ENCODE results near the gene MRPS10.
A peak's percentile ranks its signal among the peaks of the same experiment; 100 is the strongest.

MRPS10 gene

GRCh38 chr6:42199106-42199981, 18.3 kb downstream of the MRPS10 start:
- DNase-seq (ENCODE audit: low spot score), result no peak
- Histone ChIP-seq H2BK15ac (ENCODE audit: low read length) (no peak overlapping the region), H3K4me1 (ENCODE audit: control insufficient read depth in 2 of 2, insufficient read depth in 1 of 2, low read depth in 1 of 2, low read length in 2 of 2) (no peaks in the 10 kb centered on the region), H3K79me1 (ENCODE audit: low read depth, low read length) (no peaks in the 10 kb centered on the region), H3K36me3 (replicated peaks in 1 of 2; ENCODE audit: control insufficient read depth in 2 of 2, insufficient read depth in 2 of 2, low read length in 2 of 2) (peaks cover 2 to 13% of the 10 kb centered on the region in 2 donors), H2BK12ac (ENCODE audit: low read length) (no peak overlapping the region), H3K4me2 (ENCODE audit: insufficient read depth, low read length, poor library complexity, severe bottlenecking) (no peak overlapping the region), H3K23ac (ENCODE audit: low read depth, low read length, poor library complexity) (no peak overlapping the region), H3K18ac (ENCODE audit: low read length) (no peak overlapping the region), H3K9ac (ENCODE audit: low read depth, low read length, poor library complexity) (no peak overlapping the region), H3K9me3 (replicated peaks in 1 of 2; ENCODE audit: control insufficient read depth in 2 of 2, insufficient read depth in 1 of 2, low read depth in 1 of 2, low read length in 2 of 2) (no peaks in the 10 kb centered on the region), H3K27me3 (ENCODE audit: control insufficient read depth in 3 of 3, insufficient read depth in 3 of 3, low read depth in 1 of 3, low read length in 3 of 3) (no peaks in the 10 kb centered on the region), H3K27ac (replicated peaks; ENCODE audit: low read length) (no peak overlapping the region), H4K91ac (ENCODE audit: low read depth, low read length, poor library complexity) (no peak overlapping the region), H2BK5ac (ENCODE audit: low read length) (no peak overlapping the region), H2AK5ac (ENCODE audit: low read depth, low read length) (no peak overlapping the region), H3K14ac (ENCODE audit: low read length) (no peak overlapping the region), H3K4me3 (ENCODE audit: low read length in 2 of 2) (no peak overlapping the region), H2BK120ac (ENCODE audit: low read depth, low read length) (no peak overlapping the region), H3K4ac (ENCODE audit: low read length) (no peak overlapping the region), H2AFZ (ENCODE audit: low read length) (no peak overlapping the region), H4K8ac (ENCODE audit: low read depth, low read length) (no peak overlapping the region)
- no CpG with 5 or more reads among the region's 5 CpGs for WGBS, 2 donors (ENCODE audit: extremely low coverage in 2 of 2, insufficient read length in 2 of 2, insufficient replicate concordance in 1 of 2)

DNA sequence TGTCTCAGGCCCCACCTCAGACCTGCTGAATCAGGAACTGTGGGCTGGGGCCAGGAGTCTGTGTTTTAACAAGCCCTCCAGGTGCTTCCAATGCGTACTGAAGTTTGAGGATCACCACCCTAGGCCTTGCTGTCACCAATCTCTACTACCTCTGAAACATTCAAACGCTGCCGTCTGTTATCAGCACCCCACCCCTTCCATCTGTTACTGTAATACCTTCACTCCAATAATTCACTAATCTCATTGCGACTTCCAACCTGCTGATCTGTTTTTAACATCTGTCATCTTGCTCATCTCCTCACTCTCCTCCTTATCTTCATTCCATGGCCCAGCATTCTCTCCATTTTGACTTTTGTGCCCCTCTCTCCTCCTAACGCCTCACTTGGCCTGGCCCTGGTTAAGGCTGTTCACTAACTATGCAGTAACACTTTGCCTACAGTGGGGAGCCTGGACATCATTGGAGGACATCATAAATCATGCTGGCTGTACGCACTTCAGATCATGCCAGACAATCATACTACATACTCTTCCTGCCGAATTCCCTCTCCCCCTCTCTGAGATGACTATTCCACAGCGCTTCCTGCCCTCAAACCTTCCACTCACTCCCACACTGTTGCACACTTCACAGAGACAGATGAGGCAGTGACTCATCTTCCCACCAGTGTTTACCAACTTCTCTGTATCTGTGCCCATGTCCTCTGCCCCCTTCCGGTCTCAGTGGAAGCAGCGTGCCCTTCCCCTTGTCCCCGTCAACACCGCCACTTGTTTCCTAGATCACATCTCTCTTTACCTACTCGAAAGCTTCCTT, 19.9 kb downstream of the MRPS10 start:
- no peak overlapping the region for H3K9ac ChIP-seq (ENCODE audit: low read depth, low read length, poor library complexity)
- H2AFZ ChIP-seq (ENCODE audit: low read length), result no peak overlapping the region
- peak overlapping the region; percentile 3 for H3K14ac ChIP-seq (ENCODE audit: low read length)
- no peak overlapping the region for H2BK5ac ChIP-seq (ENCODE audit: low read length)
- H3K27me3 ChIP-seq (ENCODE audit: control insufficient read depth in 3 of 3, insufficient read depth in 3 of 3, low read depth in 1 of 3, low read length in 3 of 3), result no peaks in the 10 kb centered on the region
- no peak for DNase-seq (ENCODE audit: low spot score)
- no CpG with 5 or more reads among the region's 13 CpGs for WGBS, 2 donors (ENCODE audit: extremely low coverage in 2 of 2, insufficient read length in 2 of 2, insufficient replicate concordance in 1 of 2)
- no peaks in the 10 kb centered on the region for H3K9me3 ChIP-seq (replicated peaks in 1 of 2; ENCODE audit: control insufficient read depth in 2 of 2, insufficient read depth in 1 of 2, low read depth in 1 of 2, low read length in 2 of 2)
- no peak overlapping the region for H3K4me2 ChIP-seq (ENCODE audit: insufficient read depth, low read length, poor library complexity, severe bottlenecking)
- H3K79me1 ChIP-seq (ENCODE audit: low read depth, low read length), result no peaks in the 10 kb centered on the region
- no peak overlapping the region for H2BK120ac ChIP-seq (ENCODE audit: low read depth, low read length)
- peak overlapping the region; percentile 32 for H3K23ac ChIP-seq (ENCODE audit: low read depth, low read length, poor library complexity)
- H2AK5ac ChIP-seq (ENCODE audit: low read depth, low read length), result no peak overlapping the region
- peaks cover 2 to 3% of the 10 kb centered on the region in 2 donors for H3K36me3 ChIP-seq (replicated peaks in 1 of 2; ENCODE audit: control insufficient read depth in 2 of 2, insufficient read depth in 2 of 2, low read length in 2 of 2)
- H3K4me1 ChIP-seq (ENCODE audit: control insufficient read depth in 2 of 2, insufficient read depth in 1 of 2, low read depth in 1 of 2, low read length in 2 of 2), result peaks cover 0 to 2% of the 10 kb centered on the region in 2 donors
- no peak overlapping the region for H2BK12ac ChIP-seq (ENCODE audit: low read length)
- H3K27ac ChIP-seq (replicated peaks; ENCODE audit: low read length), result no peak overlapping the region
- H4K8ac ChIP-seq (ENCODE audit: low read depth, low read length), result no peak overlapping the region
- no peak overlapping the region for H3K18ac ChIP-seq (ENCODE audit: low read length)
- H2BK15ac ChIP-seq (ENCODE audit: low read length), result no peak overlapping the region
- H3K4me3 ChIP-seq (ENCODE audit: low read length in 2 of 2), result no peak overlapping the region
- H4K91ac ChIP-seq (ENCODE audit: low read depth, low read length, poor library complexity), result no peak overlapping the region
- no peak overlapping the region for H3K4ac ChIP-seq (ENCODE audit: low read length)

GRCh38 chr6:42195415-42195814, 22.2 kb downstream of the MRPS10 start:
- Histone ChIP-seq H2BK120ac (ENCODE audit: low read depth, low read length) (no peak overlapping the region), H2AFZ (ENCODE audit: low read length) (no peak overlapping the region), H3K9ac (ENCODE audit: low read depth, low read length, poor library complexity) (no peak overlapping the region), H3K27me3 (ENCODE audit: control insufficient read depth in 3 of 3, insufficient read depth in 3 of 3, low read depth in 1 of 3, low read length in 3 of 3) (no peaks in the 10 kb centered on the region), H4K91ac (ENCODE audit: low read depth, low read length, poor library complexity) (no peak overlapping the region), H2BK5ac (ENCODE audit: low read length) (no peak overlapping the region), H3K23ac (ENCODE audit: low read depth, low read length, poor library complexity) (no peak overlapping the region), H3K4me3 (ENCODE audit: low read length in 2 of 2) (no peak overlapping the region), H2AK5ac (ENCODE audit: low read depth, low read length) (no peak overlapping the region), H3K14ac (ENCODE audit: low read length) (no peak overlapping the region), H3K9me3 (replicated peaks in 1 of 2; ENCODE audit: control insufficient read depth in 2 of 2, insufficient read depth in 1 of 2, low read depth in 1 of 2, low read length in 2 of 2) (no peaks in the 10 kb centered on the region), H3K4me2 (ENCODE audit: insufficient read depth, low read length, poor library complexity, severe bottlenecking) (no peak overlapping the region), H3K4me1 (ENCODE audit: control insufficient read depth in 2 of 2, insufficient read depth in 1 of 2, low read depth in 1 of 2, low read length in 2 of 2) (peaks cover 0 to 2% of the 10 kb centered on the region in 2 donors), H2BK15ac (ENCODE audit: low read length) (no peak overlapping the region), H3K79me1 (ENCODE audit: low read depth, low read length) (no peaks in the 10 kb centered on the region), H3K18ac (ENCODE audit: low read length) (no peak overlapping the region), H4K8ac (ENCODE audit: low read depth, low read length) (no peak overlapping the region), H3K27ac (replicated peaks; ENCODE audit: low read length) (no peak overlapping the region), H2BK12ac (ENCODE audit: low read length) (no peak overlapping the region), H3K4ac (ENCODE audit: low read length) (no peak overlapping the region), H3K36me3 (replicated peaks in 1 of 2; ENCODE audit: control insufficient read depth in 2 of 2, insufficient read depth in 2 of 2, low read length in 2 of 2) (no peaks in the 10 kb centered on the region)
- no peak for DNase-seq (ENCODE audit: low spot score)
- no CpG with 5 or more reads among the region's 4 CpGs for WGBS, 2 donors (ENCODE audit: extremely low coverage in 2 of 2, insufficient read length in 2 of 2, insufficient replicate concordance in 1 of 2)

- Histone ChIP-seq H3K27ac (replicated peaks; ENCODE audit: low read length) (no peak overlapping the region), H3K4me1 (ENCODE audit: control insufficient read depth in 2 of 2, insufficient read depth in 1 of 2, low read depth in 1 of 2, low read length in 2 of 2) (peaks cover 0 to 2% of the 10 kb centered on the region in 2 donors)
- no peak for DNase-seq (ENCODE audit: low spot score)
Measured at GRCh38 chr6:42194056-42194455, 23.6 kb downstream of the MRPS10 start.

More at GRCh38 chr6:42194056-42194455, 23.6 kb downstream of the MRPS10 start:
- no peak overlapping the region for H3K4me3 ChIP-seq (ENCODE audit: low read length in 2 of 2)
- H3K9ac ChIP-seq (ENCODE audit: low read depth, low read length, poor library complexity), result no peak overlapping the region
- no peak overlapping the region for H3K4ac ChIP-seq (ENCODE audit: low read length)
- no peak overlapping the region for H3K18ac ChIP-seq (ENCODE audit: low read length)
- H3K23ac ChIP-seq (ENCODE audit: low read depth, low read length, poor library complexity), result no peak overlapping the region
- H3K4me2 ChIP-seq (ENCODE audit: insufficient read depth, low read length, poor library complexity, severe bottlenecking), result no peak overlapping the region
- H3K9me3 ChIP-seq (replicated peaks in 1 of 2; ENCODE audit: control insufficient read depth in 2 of 2, insufficient read depth in 1 of 2, low read depth in 1 of 2, low read length in 2 of 2), result no peaks in the 10 kb centered on the region
- no peak overlapping the region for H2AFZ ChIP-seq (ENCODE audit: low read length)
- H2AK5ac ChIP-seq (ENCODE audit: low read depth, low read length), result no peak overlapping the region
- H2BK120ac ChIP-seq (ENCODE audit: low read depth, low read length), result no peak overlapping the region
- no peak overlapping the region for H3K14ac ChIP-seq (ENCODE audit: low read length)
- no peaks in the 10 kb centered on the region for H3K36me3 ChIP-seq (replicated peaks in 1 of 2; ENCODE audit: control insufficient read depth in 2 of 2, insufficient read depth in 2 of 2, low read length in 2 of 2)
- H3K27me3 ChIP-seq (ENCODE audit: control insufficient read depth in 3 of 3, insufficient read depth in 3 of 3, low read depth in 1 of 3, low read length in 3 of 3), result no peaks in the 10 kb centered on the region
- no peak overlapping the region for H2BK15ac ChIP-seq (ENCODE audit: low read length)
- WGBS, 2 donors (ENCODE audit: extremely low coverage in 2 of 2, insufficient read length in 2 of 2, insufficient replicate concordance in 1 of 2), result no CpG with 5 or more reads among the region's 5 CpGs
- H2BK12ac ChIP-seq (ENCODE audit: low read length), result no peak overlapping the region
- no peak overlapping the region for H4K8ac ChIP-seq (ENCODE audit: low read depth, low read length)
- no peaks in the 10 kb centered on the region for H3K79me1 ChIP-seq (ENCODE audit: low read depth, low read length)
- H4K91ac ChIP-seq (ENCODE audit: low read depth, low read length, poor library complexity), result no peak overlapping the region
- no peak overlapping the region for H2BK5ac ChIP-seq (ENCODE audit: low read length)
